GM12864 (cell line): ENCODE measurements around the gene SYNDIG1L.

Experiments
- DNase-seq: peaks from one replicate; pipeline ENCODE4 v3.0.0-alpha.2; 2011; ENCODE audit warnings: low read depth
- H3K4me3 ChIP-seq: 2 replicates; pipeline ENCODE4 v1.5.1; 2011; ENCODE audit warnings: mild to moderate bottlenecking, low read depth, low read length, control low read depth
- CTCF ChIP-seq: IDR thresholded peaks from 2 replicates; pipeline ENCODE4 v1.5.1; 2011; ENCODE audit warnings: low read depth, mild to moderate bottlenecking, moderate library complexity, low read length, control low read depth, inconsistent platforms; ENCODE audit errors: missing control alignments

SYNDIG1L gene

GRCh38 chr14:74465335-74465734 lies 39.3 kb upstream of the SYNDIG1L start:
- H3K4me3 ChIP-seq, result no peak overlapping the region
- no peak for DNase-seq
- TF ChIP-seq CTCF, result no peak

- no peak for TF ChIP-seq CTCF
These were observed 38.8 kb upstream of the SYNDIG1L start for GRCh38 chr14:74464785-74465184.

GRCh38 chr14:74463697-74464096 lies 37.7 kb upstream of the SYNDIG1L start:
- DNase-seq, result no peak
- no peak for TF ChIP-seq CTCF
- no peak overlapping the region for H3K4me3 ChIP-seq

More at GRCh38 chr14:74464785-74465184, 38.8 kb upstream of the SYNDIG1L start:
- H3K4me3 ChIP-seq, result no peak overlapping the region
- no peak for DNase-seq

- no peak for TF ChIP-seq CTCF
- no peak for DNase-seq
- H3K4me3 ChIP-seq, result no peak overlapping the region
These were observed 37.0 kb upstream of the SYNDIG1L start for GRCh38 chr14:74462993-74463392.

GRCh38 chr14:74459976-74460375 lies 34.0 kb upstream of the SYNDIG1L start:
- no peak overlapping the region for H3K4me3 ChIP-seq
- no peak for TF ChIP-seq CTCF
- DNase-seq, result no peak

GRCh38 chr14:74459289-74459946 lies 33.4 kb upstream of the SYNDIG1L start:
- TF ChIP-seq CTCF, result peak; percentile 74
- DNase-seq, result no peak
- H3K4me3 ChIP-seq, result no peak overlapping the region

- no peak overlapping the region for H3K4me3 ChIP-seq
- no peak for TF ChIP-seq CTCF
- DNase-seq, result no peak
These were observed 31.5 kb upstream of the SYNDIG1L start for GRCh38 chr14:74457565-74457895.
